ENCODE results near the gene NES.

NES gene

GRCh38 chr1:156644146-156644545, 33.1 kb downstream of the NES start:
- Histone ChIP-seq H3K36me3 (ENCODE audit: control insufficient read depth in 2 of 2, insufficient read depth in 1 of 2, low read length in 2 of 2) (no peaks in the 10 kb centered on the region), H3K27ac (ENCODE audit: extremely low read depth, low read depth, low read length) (no peak overlapping the region), H3K9me3 (ENCODE audit: control insufficient read depth, insufficient read depth, low read depth, low read length) (no peaks in the 10 kb centered on the region), H3K4me3 (ENCODE audit: low read depth, low read length) (no peak overlapping the region), H3K4me1 (ENCODE audit: control insufficient read depth, insufficient read depth, low read length) (no peaks in the 10 kb centered on the region)
- TF ChIP-seq, protein P1, sequence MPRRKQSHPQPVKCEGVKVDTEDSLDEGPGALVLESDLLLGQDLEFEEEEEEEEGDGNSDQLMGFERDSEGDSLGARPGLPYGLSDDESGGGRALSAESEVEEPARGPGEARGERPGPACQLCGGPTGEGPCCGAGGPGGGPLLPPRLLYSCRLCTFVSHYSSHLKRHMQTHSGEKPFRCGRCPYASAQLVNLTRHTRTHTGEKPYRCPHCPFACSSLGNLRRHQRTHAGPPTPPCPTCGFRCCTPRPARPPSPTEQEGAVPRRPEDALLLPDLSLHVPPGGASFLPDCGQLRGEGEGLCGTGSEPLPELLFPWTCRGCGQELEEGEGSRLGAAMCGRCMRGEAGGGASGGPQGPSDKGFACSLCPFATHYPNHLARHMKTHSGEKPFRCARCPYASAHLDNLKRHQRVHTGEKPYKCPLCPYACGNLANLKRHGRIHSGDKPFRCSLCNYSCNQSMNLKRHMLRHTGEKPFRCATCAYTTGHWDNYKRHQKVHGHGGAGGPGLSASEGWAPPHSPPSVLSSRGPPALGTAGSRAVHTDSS (tag by site-specific recombination; IDR thresholded peaks at IDR 0.05), result no peak
- TF ChIP-seq ZNF624 (tag by site-specific recombination; IDR thresholded peaks at IDR 0.05), result no peak
- no peak for TF ChIP-seq ZNF19 (tag by site-specific recombination; IDR thresholded peaks at IDR 0.05; ENCODE audit: low read depth)
- no peak for TF ChIP-seq ZNF146 (tag by site-specific recombination; IDR thresholded peaks at IDR 0.05)
- no peak for TF ChIP-seq ZNF426 (tag by site-specific recombination; IDR thresholded peaks at IDR 0.05)
- TF ChIP-seq SALL2 (tag by site-specific recombination; IDR thresholded peaks at IDR 0.05; ENCODE audit: borderline replicate concordance), result no peak
- POLR2A ChIA-PET, result interaction anchor here (1.0 to 1.3 kb wide), 3 partner anchors 11 to 84 kb away, joined by 3 to 4 read pairs (median 3); partner anchors contain the start of genes ISG20L2 and METTL25B
- CTCF ChIA-PET, result interaction anchor here (0.9 to 3.3 kb wide), 7 partner anchors 14 to 216 kb away, joined by 3 to 34 read pairs (median 5); no protein-coding TSS in a partner anchor

DNA sequence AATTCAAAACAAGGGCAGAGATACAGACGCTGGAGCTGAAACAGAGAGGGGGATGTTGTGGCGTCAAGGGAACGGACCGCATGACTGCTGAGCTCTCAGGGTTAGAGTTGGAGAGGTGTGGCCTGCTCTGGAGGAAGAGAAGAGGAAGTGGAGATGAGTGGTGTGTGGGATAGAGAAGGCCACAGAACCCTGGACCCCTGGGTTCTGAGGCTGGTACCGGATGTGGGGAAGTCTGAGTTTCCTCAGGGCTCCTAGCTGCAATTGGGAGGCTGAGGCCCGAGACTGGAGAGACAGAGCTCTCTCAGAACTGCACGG, 33.5 kb downstream of the NES start:
- no peaks in the 10 kb centered on the region for H3K4me1 ChIP-seq (ENCODE audit: control insufficient read depth, insufficient read depth, low read length)
- no peaks in the 10 kb centered on the region for H3K36me3 ChIP-seq (ENCODE audit: control insufficient read depth in 2 of 2, insufficient read depth in 1 of 2, low read length in 2 of 2)
- no peak overlapping the region for H3K27ac ChIP-seq (ENCODE audit: extremely low read depth, low read depth, low read length)
- H3K4me3 ChIP-seq (ENCODE audit: low read depth, low read length), result no peak overlapping the region
- H3K9me3 ChIP-seq (ENCODE audit: control insufficient read depth, insufficient read depth, low read depth, low read length), result no peaks in the 10 kb centered on the region
- POLR2A ChIA-PET, result interaction anchor here (1.0 to 1.3 kb wide), 3 partner anchors 11 to 85 kb away, joined by 3 to 4 read pairs (median 3); partner anchors contain the start of genes ISG20L2 and METTL25B
- CTCF ChIA-PET, result interaction anchor here (0.9 to 3.3 kb wide), 8 partner anchors 13 to 216 kb away, joined by 3 to 34 read pairs (median 4); no protein-coding TSS in a partner anchor
- no peak for TF ChIP-seq ZNF211 (tag by site-specific recombination; IDR thresholded peaks at IDR 0.05; ENCODE audit: low read depth)
- no peak for TF ChIP-seq ZNF366 (tag by site-specific recombination; conservative IDR thresholded peaks at IDR 0.05)
- TF ChIP-seq, protein P2, sequence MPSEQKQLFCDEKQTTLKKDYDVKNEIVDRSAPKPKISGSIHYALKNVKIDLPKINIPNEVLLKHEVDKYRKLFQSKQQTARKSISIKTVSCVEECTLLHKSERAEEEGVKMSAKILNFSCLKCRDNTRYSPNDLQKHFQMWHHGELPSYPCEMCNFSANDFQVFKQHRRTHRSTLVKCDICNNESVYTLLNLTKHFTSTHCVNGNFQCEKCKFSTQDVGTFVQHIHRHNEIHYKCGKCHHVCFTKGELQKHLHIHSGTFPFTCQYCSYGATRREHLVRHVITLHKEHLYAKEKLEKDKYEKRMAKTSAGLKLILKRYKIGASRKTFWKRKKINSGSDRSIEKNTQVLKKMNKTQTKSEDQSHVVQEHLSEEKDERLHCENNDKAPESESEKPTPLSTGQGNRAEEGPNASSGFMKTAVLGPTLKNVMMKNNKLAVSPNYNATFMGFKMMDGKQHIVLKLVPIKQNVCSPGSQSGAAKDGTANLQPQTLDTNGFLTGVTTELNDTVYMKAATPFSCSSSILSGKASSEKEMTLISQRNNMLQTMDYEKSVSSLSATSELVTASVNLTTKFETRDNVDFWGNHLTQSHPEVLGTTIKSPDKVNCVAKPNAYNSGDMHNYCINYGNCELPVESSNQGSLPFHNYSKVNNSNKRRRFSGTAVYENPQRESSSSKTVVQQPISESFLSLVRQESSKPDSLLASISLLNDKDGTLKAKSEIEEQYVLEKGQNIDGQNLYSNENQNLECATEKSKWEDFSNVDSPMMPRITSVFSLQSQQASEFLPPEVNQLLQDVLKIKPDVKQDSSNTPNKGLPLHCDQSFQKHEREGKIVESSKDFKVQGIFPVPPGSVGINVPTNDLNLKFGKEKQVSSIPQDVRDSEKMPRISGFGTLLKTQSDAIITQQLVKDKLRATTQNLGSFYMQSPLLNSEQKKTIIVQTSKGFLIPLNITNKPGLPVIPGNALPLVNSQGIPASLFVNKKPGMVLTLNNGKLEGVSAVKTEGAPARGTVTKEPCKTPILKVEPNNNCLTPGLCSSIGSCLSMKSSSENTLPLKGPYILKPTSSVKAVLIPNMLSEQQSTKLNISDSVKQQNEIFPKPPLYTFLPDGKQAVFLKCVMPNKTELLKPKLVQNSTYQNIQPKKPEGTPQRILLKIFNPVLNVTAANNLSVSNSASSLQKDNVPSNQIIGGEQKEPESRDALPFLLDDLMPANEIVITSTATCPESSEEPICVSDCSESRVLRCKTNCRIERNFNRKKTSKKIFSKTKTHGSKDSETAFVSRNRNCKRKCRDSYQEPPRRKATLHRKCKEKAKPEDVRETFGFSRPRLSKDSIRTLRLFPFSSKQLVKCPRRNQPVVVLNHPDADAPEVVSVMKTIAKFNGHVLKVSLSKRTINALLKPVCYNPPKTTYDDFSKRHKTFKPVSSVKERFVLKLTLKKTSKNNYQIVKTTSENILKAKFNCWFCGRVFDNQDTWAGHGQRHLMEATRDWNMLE (tag by site-specific recombination; conservative IDR thresholded peaks at IDR 0.05; ENCODE audit: low read depth), result no peak
- no peak for TF ChIP-seq ZNF221 (tag by site-specific recombination; IDR thresholded peaks at IDR 0.05; ENCODE audit: borderline replicate concordance)
- TF ChIP-seq OVOL3 (tag by site-specific recombination; IDR thresholded peaks at IDR 0.05), result no peak
- TF ChIP-seq ZNF426 (tag by site-specific recombination; IDR thresholded peaks at IDR 0.05), result no peak
- TF ChIP-seq ZNF664 (tag by site-specific recombination; IDR thresholded peaks at IDR 0.05), result no peak
- no peak for TF ChIP-seq ZNF140 (tag by site-specific recombination; IDR thresholded peaks at IDR 0.05)
- TF ChIP-seq ZNF792 (tag by site-specific recombination; IDR thresholded peaks at IDR 0.05), result no peak
- TF ChIP-seq ZNF350 (tag by site-specific recombination; IDR thresholded peaks at IDR 0.05), result no peak
- TF ChIP-seq ZSCAN23 (tag by site-specific recombination; IDR thresholded peaks at IDR 0.05), result no peak
- TF ChIP-seq, protein P3, sequence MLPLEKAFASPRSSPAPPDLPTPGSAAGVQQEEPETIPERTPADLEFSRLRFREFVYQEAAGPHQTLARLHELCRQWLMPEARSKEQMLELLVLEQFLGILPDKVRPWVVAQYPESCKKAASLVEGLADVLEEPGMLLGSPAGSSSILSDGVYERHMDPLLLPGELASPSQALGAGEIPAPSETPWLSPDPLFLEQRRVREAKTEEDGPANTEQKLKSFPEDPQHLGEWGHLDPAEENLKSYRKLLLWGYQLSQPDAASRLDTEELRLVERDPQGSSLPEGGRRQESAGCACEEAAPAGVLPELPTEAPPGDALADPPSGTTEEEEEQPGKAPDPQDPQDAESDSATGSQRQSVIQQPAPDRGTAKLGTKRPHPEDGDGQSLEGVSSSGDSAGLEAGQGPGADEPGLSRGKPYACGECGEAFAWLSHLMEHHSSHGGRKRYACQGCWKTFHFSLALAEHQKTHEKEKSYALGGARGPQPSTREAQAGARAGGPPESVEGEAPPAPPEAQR (tag by site-specific recombination; IDR thresholded peaks at IDR 0.05), result no peak
- no peak for TF ChIP-seq ZBTB10 (tag by site-specific recombination; IDR thresholded peaks at IDR 0.05)
- no peak for TF ChIP-seq ZNF266 (tag by site-specific recombination; IDR thresholded peaks at IDR 0.05; ENCODE audit: low read depth)
- TF ChIP-seq SCRT2 (tag by site-specific recombination; IDR thresholded peaks at IDR 0.05), result no peak
- TF ChIP-seq GFI1B (tag by site-specific recombination; IDR thresholded peaks at IDR 0.05), result no peak

Measured in HEK293 (cell line).